Mucosa of gallbladder (tissue), 1 donor: ENCODE data around the gene TNIP2. TPM values are rescaled to one million over a fixed set of nuclear protein-coding genes. Genes with fewer than 3 reads are reported as not detected.
"Not testable (repeated sequence)": the region's sequence is repeated elsewhere in the genome, so short reads cannot be mapped to it uniquely, and the experiment has no call there.

ENCODE experiments used
- DNase-seq: peaks from one replicate; pipeline ENCODE4 v3.0.0-alpha.2; 2020; ENCODE audit warnings: low spot score
- total RNA-seq: library from RNA; stranded (reverse); gene quantifications from one replicate; pipeline ENCODE4 v1.2.1, GENCODE V29; 2021
- donor health status: DM: no; HTN: no; CAD: no.

TNIP2 gene
- total RNA-seq, 1 donor from 2014 or later = 42.2 TPM

GRCh38 chr4:2794486-2795299 is 38.6 kb upstream of the TNIP2 start:
- DNase-seq = peak; percentile 59

DNA sequence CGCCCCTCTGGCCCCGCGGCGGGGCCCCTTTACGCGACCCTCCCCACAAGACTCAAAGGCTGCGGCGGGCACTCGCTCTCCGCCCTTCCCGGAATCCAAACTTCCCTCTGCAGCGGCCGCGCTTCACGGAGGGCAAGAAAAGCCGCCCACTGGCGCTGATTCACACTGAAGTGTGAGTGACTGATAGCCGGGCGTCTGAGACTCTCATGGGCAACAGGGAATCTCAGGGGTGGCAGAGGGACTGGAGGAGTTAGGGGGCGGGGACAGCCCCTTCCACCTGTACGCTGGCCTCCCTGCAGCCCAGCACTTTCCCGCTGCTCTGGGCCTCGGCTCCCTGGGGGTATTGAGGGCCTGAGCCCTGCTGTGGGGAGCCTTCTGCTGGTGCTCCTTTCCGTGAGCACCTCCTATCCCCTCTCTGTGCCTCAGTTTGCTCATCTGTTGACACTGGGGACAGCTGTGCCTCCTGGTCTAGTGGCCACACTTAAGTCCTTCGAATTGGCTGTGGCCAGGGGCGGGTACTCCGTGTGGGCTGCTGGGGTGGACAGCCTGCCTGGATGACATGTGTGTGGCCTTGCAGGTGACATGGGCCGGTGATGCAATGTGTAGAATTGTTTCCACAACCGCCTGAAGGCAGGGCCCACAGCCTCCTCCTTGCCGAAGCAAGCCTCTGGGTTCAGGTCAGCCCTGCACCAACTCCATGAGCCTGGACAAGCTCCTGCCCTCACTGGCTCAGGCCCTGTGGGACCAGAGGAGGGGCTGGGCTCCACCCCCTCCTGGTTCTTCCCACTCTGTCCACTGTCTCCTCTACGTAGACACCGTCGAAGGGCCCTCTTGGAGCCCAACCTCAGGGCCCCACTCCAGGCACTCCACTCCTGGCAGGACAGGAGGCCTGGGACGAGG is 37.7 kb upstream of the TNIP2 start:
- DNase-seq = no peak

DNA sequence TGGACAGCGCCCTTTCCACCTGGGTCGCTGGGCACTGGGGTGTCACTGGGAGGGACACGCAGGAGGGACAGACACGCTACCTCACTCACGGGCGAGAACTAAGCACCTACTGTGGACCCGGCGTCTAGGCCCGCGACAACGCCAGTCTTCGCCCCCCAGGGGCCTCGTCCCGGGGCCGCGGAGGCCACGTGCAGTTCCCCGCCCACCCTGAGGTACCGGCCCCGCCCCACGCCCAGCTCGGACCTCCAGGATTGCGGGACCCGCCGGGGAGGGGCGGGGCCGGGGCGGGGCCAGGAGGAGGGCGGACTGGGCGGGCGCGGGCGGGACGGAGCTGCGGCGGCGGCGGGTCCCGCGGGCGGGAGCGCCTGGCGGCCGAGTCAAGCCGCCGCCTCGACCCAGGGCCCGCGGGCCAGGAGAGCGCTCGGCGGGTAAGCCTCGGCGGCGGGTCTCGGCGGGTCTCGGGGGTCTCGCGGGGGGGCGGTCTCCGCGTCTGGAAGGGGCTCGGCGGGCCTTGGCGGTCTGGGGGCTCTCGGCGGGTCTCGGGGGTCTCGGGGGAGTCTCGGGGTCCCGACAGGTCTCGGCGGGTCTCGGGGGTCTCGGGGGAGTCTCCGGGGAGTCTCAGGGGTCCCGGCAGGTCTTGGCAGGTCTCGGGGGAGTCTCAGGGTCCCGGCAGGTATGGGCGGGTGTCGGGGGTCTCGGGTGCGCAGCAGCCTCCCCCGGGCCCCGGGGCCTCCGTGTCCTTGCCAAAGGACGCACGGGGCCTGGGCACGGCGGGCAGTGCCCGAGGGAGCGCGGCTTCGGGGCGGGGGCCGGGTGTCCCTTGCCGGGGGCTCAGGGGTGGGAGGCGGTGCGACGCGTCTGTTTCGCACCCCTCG is 36.8 kb upstream of the TNIP2 start, which contains the start of gene SH3BP2:
Gene SH3BP2 (plus strand): TSS at position 375 of the 875 bp plus-strand sequence. CDS start 27,533 bp downstream, outside the sequence.
- DNase-seq = peak; percentile 68

GRCh38 chr4:2792396-2792710 is 36.2 kb upstream of the TNIP2 start:
- peak; percentile 10 for DNase-seq

DNA sequence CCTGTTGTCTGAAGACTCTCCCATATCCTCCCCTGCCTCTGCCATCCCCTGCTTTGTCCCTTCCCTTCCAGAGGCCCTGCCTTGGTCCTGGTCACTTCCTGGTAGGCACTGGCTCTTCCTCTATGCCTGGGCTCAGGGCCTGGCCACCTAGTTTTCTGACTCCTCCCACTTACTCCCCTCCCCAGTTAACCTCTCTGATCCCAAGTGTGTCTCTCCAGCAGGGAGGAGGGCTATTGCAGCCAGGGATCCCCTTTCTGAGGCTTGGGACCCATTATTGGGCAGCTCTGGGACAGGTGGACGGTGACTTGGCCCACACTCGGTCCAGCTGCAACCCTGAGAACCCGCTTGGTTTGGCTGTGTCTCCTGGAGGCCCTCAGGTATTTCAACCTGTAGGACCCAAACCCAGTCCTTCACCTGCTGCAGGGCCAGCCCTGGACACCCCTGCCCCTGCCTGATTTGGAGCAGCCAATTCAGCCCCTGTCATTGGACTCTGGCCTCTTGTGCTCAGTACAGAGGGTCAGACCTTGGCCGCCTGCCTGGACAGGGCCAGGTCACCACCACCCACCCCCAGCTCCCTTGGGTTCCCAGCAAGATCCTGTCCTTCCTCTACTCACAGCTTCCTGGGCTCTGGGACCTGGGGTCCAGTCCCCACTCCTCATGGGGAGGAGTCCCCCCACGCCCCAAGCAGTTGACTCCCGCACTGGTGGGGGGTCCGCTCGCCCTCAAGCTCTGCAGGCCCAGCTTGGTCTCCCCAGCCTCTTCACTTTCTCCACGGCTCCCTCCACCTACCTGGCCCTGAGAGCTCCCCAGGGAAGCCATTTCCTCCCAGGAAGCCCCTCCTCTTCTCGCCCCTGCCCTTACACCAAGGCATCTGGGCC is 35.6 kb upstream of the TNIP2 start:
- DNase-seq = no peak

- no peak for DNase-seq
Observed at GRCh38 chr4:2790583-2791517, 34.7 kb upstream of the TNIP2 start.

GRCh38 chr4:2789793-2790582 is 33.9 kb upstream of the TNIP2 start:
- no peak for DNase-seq

DNA sequence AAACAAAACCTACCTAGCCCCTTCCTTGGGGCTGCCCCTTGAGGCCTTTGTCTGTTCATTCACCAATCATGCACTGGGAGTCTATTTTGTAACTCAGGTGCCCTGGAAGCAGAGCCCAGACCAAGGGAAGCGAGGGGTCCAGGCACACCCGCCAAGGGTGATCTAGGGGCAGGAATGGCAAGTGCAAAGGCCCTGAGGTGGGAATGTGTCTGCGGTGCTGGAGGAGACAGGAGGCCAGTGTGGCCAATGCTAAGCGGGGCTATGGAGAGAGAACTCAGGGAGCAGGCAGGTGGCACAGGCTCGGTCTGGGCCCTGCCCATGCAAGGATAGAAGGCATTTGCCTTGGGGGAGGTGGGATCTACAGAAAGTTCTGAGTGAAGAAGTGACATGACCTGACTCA is 33.2 kb upstream of the TNIP2 start:
- DNase-seq = no peak

GRCh38 chr4:2788532-2789103 is 32.5 kb upstream of the TNIP2 start:
- no peak for DNase-seq

DNA sequence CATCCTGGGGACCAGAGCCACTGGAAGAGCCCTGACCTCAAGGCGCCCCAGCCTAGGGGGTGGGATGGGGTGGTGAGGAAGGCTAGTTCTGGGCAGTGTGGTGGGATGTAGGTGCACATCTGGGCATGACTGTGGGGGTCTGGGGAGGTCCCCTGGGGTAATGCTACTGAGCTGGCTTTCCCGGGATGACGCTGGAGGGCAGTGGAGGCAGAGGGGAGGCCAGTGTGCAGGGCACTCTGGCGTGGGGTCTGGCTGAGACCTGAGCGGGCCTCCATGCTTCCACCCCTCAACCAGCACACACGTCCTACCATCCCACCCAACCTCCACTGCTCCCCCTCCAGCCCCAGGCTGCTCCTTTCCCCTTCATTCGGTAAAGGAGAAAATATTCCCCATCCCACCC is 32.0 kb upstream of the TNIP2 start:
- DNase-seq = no peak

DNA sequence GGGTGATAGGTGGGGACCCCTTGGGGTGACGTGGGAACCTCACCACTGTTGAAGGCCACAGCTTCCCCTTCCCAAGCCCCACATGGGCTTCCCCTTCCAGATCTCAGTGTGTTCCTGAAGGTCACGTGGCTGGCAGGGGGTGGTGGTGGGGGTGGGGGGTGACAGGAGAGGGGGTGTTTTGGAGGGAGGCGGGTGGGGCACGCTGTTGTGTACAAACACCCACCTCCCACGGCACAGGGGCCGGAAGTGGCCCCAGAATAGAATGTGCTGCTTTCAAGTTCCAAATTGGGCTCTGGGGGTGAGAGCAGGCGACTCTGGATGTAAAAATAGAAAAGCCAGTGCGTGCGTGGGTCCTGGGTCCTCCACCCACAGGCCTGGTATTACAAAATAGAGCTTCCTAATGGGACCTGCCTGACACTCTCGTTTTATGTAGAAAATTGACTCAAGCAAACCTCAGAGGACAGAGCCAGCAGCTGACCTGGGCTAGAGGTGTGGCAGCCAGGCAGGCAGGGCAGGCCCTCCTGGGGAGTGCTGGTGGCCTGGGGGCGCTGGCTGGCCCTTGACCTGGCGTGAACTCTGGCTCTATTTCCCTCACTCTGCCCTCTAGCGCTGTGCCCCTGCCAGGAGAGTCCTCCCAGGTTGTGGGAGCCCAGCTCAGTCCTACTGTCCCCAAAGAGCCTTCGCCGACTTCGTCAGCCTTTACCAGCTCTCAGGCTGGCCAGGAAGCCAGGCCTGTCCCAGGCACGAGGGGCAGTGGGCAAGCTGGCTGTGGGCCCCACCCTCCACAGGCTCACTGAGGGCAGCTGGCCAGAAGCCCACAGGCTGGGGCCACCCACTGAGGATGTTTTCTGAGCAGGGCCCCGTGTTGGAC is 31.3 kb upstream of the TNIP2 start:
- DNase-seq = no peak

DNA sequence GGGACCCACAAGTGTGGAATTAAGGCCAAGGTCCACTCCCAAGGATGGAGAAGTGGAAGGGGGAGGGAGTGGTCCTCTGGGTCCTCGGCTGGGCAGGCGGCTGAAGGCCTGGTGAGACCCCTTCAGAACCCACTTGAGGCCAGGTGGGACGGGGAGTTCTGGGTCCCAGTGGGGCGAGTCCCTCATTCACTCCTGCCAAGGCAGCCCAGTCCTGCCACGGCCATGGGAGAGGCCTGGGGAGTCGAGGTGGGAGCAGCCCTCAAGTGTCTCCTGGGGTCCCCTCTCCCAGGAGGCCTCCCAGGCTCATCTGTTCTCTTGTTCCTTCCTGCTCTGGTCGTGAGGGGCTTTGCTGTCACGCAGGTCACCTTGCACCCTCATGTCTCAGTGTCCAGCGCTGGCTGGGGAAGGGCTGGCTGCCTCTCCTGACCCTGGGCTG is 30.7 kb upstream of the TNIP2 start:
- DNase-seq = no peak

- DNase-seq = no peak
Observed at GRCh38 chr4:2786152-2786671, 30.1 kb upstream of the TNIP2 start.

GRCh38 chr4:2785613-2786012 is 29.5 kb upstream of the TNIP2 start:
- DNase-seq = no peak

DNA sequence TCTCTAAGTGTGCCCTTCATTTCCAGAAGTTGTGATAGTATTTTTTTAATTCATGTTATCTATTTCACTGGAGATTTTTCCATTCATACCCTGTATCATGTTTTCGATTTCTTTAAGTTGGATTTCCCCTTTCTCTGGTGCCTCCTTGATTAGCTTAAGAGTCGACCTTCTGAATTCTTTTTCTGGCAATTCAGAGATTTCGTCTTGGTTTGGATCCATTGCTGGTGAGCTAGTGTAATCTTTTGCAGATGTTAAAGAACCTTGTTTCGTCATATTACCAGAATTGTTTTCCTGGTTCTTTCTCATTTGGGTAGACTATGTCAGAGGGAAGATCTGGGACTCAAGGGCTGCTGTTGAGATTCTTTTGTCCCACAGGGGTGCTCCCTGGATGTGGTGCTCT is 27.7 kb upstream of the TNIP2 start:
- DNase-seq = no peak

GRCh38 chr4:2781911-2782310 is 25.8 kb upstream of the TNIP2 start:
- DNase-seq = no peak

- DNase-seq = not testable (repeated sequence)
Observed at GRCh38 chr4:2780643-2781042, 24.5 kb upstream of the TNIP2 start.
